A549 (cell line): ENCODE results near the gene ZNF793. TPM values are rescaled to one million over a fixed set of nuclear protein-coding genes. Genes with fewer than 3 reads are reported as not detected.
A peak's percentile ranks its signal among the peaks of the same experiment; 100 is the strongest.

Experiments used
- ATAC-seq, 2 experiments: fragments of 200-7000 bp in 1 of 2; fragments of >200 bp in 1 of 2; cut with Nextera tagmentation in 1 of 2; cut with Tn5 transposase in 1 of 2; 3 replicates each; pipeline versions ENCODE4 v1.8.0 to v1.9.1; 2018 to 2020; ENCODE audit warnings: mild to moderate bottlenecking in 1 of 2, moderate library complexity in 1 of 2
- CTCF ChIA-PET: fragments of 300-600 bp; sonication (Branson Sonifier 250); formaldehyde crosslinking; extraction: SDS; loops from one replicate; lab custom pipeline; 2021; ENCODE audit warnings: antibody characterized with exemption, inconsistent platforms; lab: Yijun Ruan, JAX
- POLR2A ChIA-PET: fragments of 350-600 bp; formaldehyde crosslinking; extraction: SDS; loops from one replicate; lab custom pipeline; 2021; ENCODE audit warnings: antibody characterized with exemption, inconsistent platforms; lab: Yijun Ruan, JAX
- DNase-seq, 2 experiments: peaks; one replicate each; pipeline versions ENCODE4 v3.0.0 to v3.0.0-alpha.2; 2011 to 2016; ENCODE audit warnings: low read depth in 1 of 2, low spot score in 1 of 2
- FAIRE-seq: peaks from 2 replicates; lab custom pipeline; 2011; peaks lifted over from hg19 to GRCh38; lab: Jason Lieb, UNC
- H3K27ac ChIP-seq, 2 experiments: fragments of >200 bp; sonication (Bioruptor Twin); formaldehyde crosslinking; 3 replicates each; pipeline ENCODE4 v1.5.1; 2016 to 2017
- H3K4me1 ChIP-seq: fragments of >200 bp; sonication (Bioruptor Twin); formaldehyde crosslinking; 3 replicates; pipeline ENCODE4 v1.6.1; 2016
- H3K4me2 ChIP-seq: fragments of >200 bp; sonication (Bioruptor Twin); formaldehyde crosslinking; 3 replicates; pipeline ENCODE4 v1.6.1; 2016
- H3K4me3 ChIP-seq: fragments of >200 bp; sonication (Bioruptor Twin); formaldehyde crosslinking; 3 replicates; pipeline ENCODE4 v1.5.1; 2016
- H3K9me3 ChIP-seq: fragments of >200 bp; sonication (Bioruptor Twin); formaldehyde crosslinking; 3 replicates; pipeline ENCODE4 v1.6.1; 2016
- CBX8 ChIP-seq: fragments of 200-600 bp; sonication (generic); IDR thresholded peaks from 2 replicates; pipeline ENCODE4 v1.6.1; 2016
- CHD2 ChIP-seq: fragments of 150-350 bp; IDR thresholded peaks from 2 replicates; pipeline ENCODE4 v1.6.1; 2014; ENCODE audit warnings: low read length; ENCODE audit not compliant: partially characterized antibody
- EHMT2 ChIP-seq: fragments of 200-600 bp; sonication (generic); IDR thresholded peaks from 2 replicates; pipeline ENCODE4 v1.6.1; 2016; ENCODE audit warnings: antibody characterized with exemption, low read depth, mild to moderate bottlenecking, moderate library complexity
- FOSB ChIP-seq: fragments of 250-450 bp; sonication (Bioruptor Pico); IDR thresholded peaks from 2 replicates; pipeline ENCODE4 v1.5.0; 2020; ENCODE audit warnings: mild to moderate bottlenecking, moderate library complexity
- FOXS1 ChIP-seq: fragments of 250-450 bp; sonication (Bioruptor Pico); IDR thresholded peaks from 2 replicates; pipeline ENCODE4 v1.5.0; 2020; ENCODE audit warnings: mild to moderate bottlenecking, moderate library complexity
- GATA3 ChIP-seq: IDR thresholded peaks from 2 replicates; pipeline ENCODE4 v1.6.1; 2012; ENCODE audit warnings: borderline replicate concordance
- HDAC2 ChIP-seq: fragments of 200-600 bp; sonication (generic); IDR thresholded peaks from 2 replicates; pipeline ENCODE4 v1.6.1; 2016
- HEYL ChIP-seq: fragments of 250-450 bp; sonication (Bioruptor Pico); IDR thresholded peaks from 2 replicates; pipeline ENCODE4 v1.8.0; 2021; ENCODE audit warnings: mild to moderate bottlenecking, moderate library complexity
- HOXA7 ChIP-seq: fragments of 250-450 bp; sonication (Bioruptor Pico); IDR thresholded peaks from 2 replicates; pipeline ENCODE4 v1.5.0; 2020; ENCODE audit warnings: mild to moderate bottlenecking, moderate library complexity
- HOXB13 ChIP-seq: fragments of 250-450 bp; sonication (Bioruptor Pico); IDR thresholded peaks from 2 replicates; pipeline ENCODE4 v1.5.0; 2020; ENCODE audit warnings: low read depth, mild to moderate bottlenecking, moderate library complexity
- HOXB5 ChIP-seq: fragments of 250-450 bp; sonication (Bioruptor Pico); IDR thresholded peaks from 2 replicates; pipeline ENCODE4 v1.5.0; 2020; ENCODE audit warnings: mild to moderate bottlenecking, moderate library complexity
- MAZ ChIP-seq: fragments of 150-350 bp; IDR thresholded peaks from 2 replicates; pipeline ENCODE4 v1.6.1; 2014; ENCODE audit warnings: antibody characterized with exemption, low read depth, low read length, borderline replicate concordance
- MYC ChIP-seq: IDR thresholded peaks from 2 replicates; pipeline ENCODE4 v1.6.1; 2012; ENCODE audit warnings: mild to moderate bottlenecking, inconsistent platforms, low read length, improper control_type of control experiment, borderline replicate concordance
- NPAS2 ChIP-seq: fragments of 250-450 bp; sonication (Bioruptor Pico); IDR thresholded peaks from 2 replicates; pipeline ENCODE4 v1.8.0; 2022; ENCODE audit warnings: mild to moderate bottlenecking, moderate library complexity, borderline replicate concordance
- POLR2A ChIP-seq: IDR thresholded peaks from 2 replicates; pipeline ENCODE4 v1.6.1; 2012; ENCODE audit warnings: mild to moderate bottlenecking, low read length
- RAD21 ChIP-seq, 2 experiments: fragments of >200 bp in 1 of 2; sonication (Bioruptor Twin) in 1 of 2; formaldehyde crosslinking in 1 of 2; IDR thresholded peaks in 1 of 2; conservative IDR thresholded peaks in 1 of 2; 2 replicates in 1 of 2; 3 replicates in 1 of 2; pipeline ENCODE4 v1.6.1; 2012 to 2018; ENCODE audit warnings: inconsistent platforms in 1 of 2
- RARB ChIP-seq: fragments of 250-450 bp; sonication (Bioruptor Pico); IDR thresholded peaks from 2 replicates; pipeline ENCODE4 v1.8.0; 2021; ENCODE audit warnings: mild to moderate bottlenecking, moderate library complexity
- RCOR1 ChIP-seq: fragments of 150-350 bp; IDR thresholded peaks from 2 replicates; pipeline ENCODE4 v1.6.1; 2014; ENCODE audit warnings: antibody characterized with exemption, low read length, low read depth
- RFX5 ChIP-seq: fragments of 450-650 bp; IDR thresholded peaks from 2 replicates; pipeline ENCODE4 v1.7.1; 2014; ENCODE audit warnings: antibody characterized with exemption, mild to moderate bottlenecking, moderate library complexity
- SREBF2 ChIP-seq: fragments of 450-650 bp; IDR thresholded peaks from 2 replicates; pipeline ENCODE4 v1.6.1; 2014; ENCODE audit warnings: mild to moderate bottlenecking, moderate library complexity
- TFCP2L1 ChIP-seq: fragments of 250-450 bp; sonication (Bioruptor Pico); IDR thresholded peaks from 2 replicates; pipeline ENCODE4 v1.5.0; 2021; ENCODE audit warnings: mild to moderate bottlenecking
- TP53 ChIP-seq: fragments of 250-450 bp; sonication (Bioruptor Pico); IDR thresholded peaks from 2 replicates; pipeline ENCODE4 v1.5.0; 2021; ENCODE audit warnings: mild to moderate bottlenecking, moderate library complexity
- ZFP36 ChIP-seq: fragments of 450-650 bp; IDR thresholded peaks from 2 replicates; pipeline ENCODE4 v1.6.1; 2014; ENCODE audit warnings: borderline replicate concordance; ENCODE audit not compliant: partially characterized antibody
- WGBS: methylation state at CpG from one replicate; pipeline ENCODE4 v1.1.6; 2017; ENCODE audit errors: missing lambda C conversion rate; 5-methylcytosine and 5-hydroxymethylcytosine counted together
- polyA plus RNA-seq, 4 experiments: library from polyadenylated mRNA; depleted of rRNA in 3 of 4; stranded (reverse); fragments of >200 nt; fragmentation: RNase III in 1 of 4; extraction: RNeasy Plus Mini Kit Qiagen cat#74134 plus additional on column Dnase treatment in 1 of 4; gene quantifications; 2 replicates in 3 of 4; 3 replicates in 1 of 4; pipeline ENCODE4 v1.2.3, GENCODE V29; 2011 to 2017
- TF ChIP-seq, protein P1 (sequence below): fragments of 250-450 bp; sonication (Bioruptor Pico); IDR thresholded peaks from 2 replicates; pipeline ENCODE4 v1.5.0; 2021; ENCODE audit warnings: mild to moderate bottlenecking, moderate library complexity, borderline replicate concordance
- TF ChIP-seq, protein P2 (sequence below): fragments of 150-350 bp; IDR thresholded peaks from 2 replicates; pipeline ENCODE4 v1.6.1; 2014; ENCODE audit warnings: low read depth, mild to moderate bottlenecking, low read length
- TF ChIP-seq, protein P3 (sequence below): IDR thresholded peaks from 2 replicates; pipeline ENCODE4 v1.6.1; 2012
- TF ChIP-seq, protein P4 (sequence below): IDR thresholded peaks from 2 replicates; pipeline ENCODE4 v1.6.1; 2012
- TF ChIP-seq, protein P5 (sequence below): fragments of 200-600 bp; sonication (generic); IDR thresholded peaks from 2 replicates; pipeline ENCODE4 v1.6.1; 2016; ENCODE audit warnings: antibody characterized with exemption, mild to moderate bottlenecking, moderate library complexity

Gene ZNF793
- polyA plus RNA-seq, 2 of the 4 experiments (the other 2 are of a cell fraction): 0.12 to 0.17 TPM

DNA sequence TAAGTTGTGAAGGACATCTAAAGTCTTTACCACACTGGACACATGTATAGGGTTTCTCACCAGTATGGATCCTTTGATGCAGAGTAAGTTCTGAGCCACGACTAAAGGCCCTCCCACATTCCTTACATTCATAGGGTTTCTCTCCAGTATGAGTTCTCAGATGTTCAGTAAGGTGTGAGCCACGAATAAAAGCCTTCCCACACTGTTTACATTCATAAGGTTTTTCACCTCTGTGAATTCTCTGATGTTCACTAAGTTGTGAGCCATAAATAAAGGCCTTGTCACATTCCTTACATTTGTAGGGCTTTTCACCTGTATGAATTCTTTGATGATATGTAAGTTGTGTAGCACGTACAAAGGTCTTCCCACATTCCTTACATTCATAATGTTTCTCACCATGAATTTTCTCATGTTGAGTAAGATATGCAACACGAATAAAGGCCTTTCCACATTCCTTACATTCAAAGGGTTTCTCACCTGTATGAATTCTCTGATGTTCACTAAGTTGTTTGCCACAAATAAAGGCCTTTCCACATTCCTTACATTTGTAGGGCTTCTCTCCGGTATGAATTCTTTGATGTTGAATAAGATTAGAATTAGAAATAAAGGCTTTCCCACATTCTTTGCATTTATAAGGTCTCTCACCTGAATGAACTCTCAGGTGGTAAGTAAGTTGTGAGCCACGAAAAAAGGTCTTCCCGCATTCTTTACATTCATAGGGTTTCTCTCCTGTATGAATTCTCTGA lies 58.1 kb downstream of the ZNF793 start:
- Histone ChIP-seq H3K4me3 (no peak overlapping the region), H3K4me2 (no peak overlapping the region), H3K27ac (no peak overlapping the region), H3K9me3 (peaks cover 100% of the 10 kb centered on the region)
- ATAC-seq: no peak
- CTCF ChIA-PET: no interaction called here
- FAIRE-seq: peak; percentile 93
- POLR2A ChIA-PET: no interaction called here
- TF ChIP-seq GATA3: peak; percentile 60; the same call in 1 of the 2 replicates
- no peak for TF ChIP-seq CBX8
- TF ChIP-seq, all 56 proteins: peak for 1
- 18% methylated on average over 7 of the region's 7 CpGs for WGBS
- no peaks in the 10 kb centered on the region for H3K4me1 ChIP-seq
- DNase-seq: no peak

DNA sequence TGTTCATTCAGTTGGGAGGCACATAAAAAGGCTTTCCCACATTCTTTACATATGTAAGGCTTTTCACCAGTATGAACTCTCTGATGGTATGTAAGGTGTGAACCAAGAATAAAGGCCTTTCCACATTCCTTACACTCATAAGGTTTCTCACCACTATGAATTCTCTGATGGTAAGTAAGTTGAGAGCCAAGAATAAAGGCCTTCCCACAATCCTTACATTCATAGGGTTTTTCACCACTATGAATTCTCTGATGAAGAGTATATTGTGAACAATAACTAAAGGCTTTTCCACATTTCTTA lies 58.6 kb downstream of the ZNF793 start:
- DNase-seq: no peak
- CTCF ChIA-PET: no interaction called here

DNA sequence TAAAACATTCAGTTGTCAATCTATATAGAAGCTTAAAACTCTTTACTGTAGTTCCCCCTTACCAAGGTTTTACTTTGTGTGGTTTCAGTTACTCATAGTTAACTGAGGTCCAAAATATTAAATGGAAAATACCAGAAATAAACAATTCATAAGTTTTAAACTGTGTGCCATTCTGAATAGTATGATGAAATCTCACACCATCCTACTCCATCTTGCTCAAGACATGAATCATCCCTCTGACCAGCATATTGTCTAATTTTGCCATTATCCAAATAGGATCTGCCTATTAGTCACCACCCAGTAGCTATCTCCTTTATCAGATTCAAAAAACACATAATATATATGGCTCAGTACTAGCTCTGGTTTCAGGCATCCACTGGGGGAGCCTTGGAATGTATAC lies 65.5 kb downstream of the ZNF793 start:
- POLR2A ChIA-PET: no interaction called here
- Histone ChIP-seq H3K4me3 (no peak overlapping the region), H3K9me3 (peaks cover 49% of the 10 kb centered on the region), H3K4me1 (no peaks in the 10 kb centered on the region), H3K27ac (no peak overlapping the region), H3K4me2 (no peak overlapping the region)
- FAIRE-seq (peak; percentile 87), DNase-seq (no peak), ATAC-seq (no peak)
- CTCF ChIA-PET: interaction anchor here (0.6 kb wide), 1 partner anchor 153 kb away, joined by 3 read pairs; no protein-coding TSS in a partner anchor
- TF ChIP-seq NPAS2 (CRISPR knock-in tag): no peak
- TF ChIP-seq HDAC2: no peak
- TF ChIP-seq, protein P1, sequence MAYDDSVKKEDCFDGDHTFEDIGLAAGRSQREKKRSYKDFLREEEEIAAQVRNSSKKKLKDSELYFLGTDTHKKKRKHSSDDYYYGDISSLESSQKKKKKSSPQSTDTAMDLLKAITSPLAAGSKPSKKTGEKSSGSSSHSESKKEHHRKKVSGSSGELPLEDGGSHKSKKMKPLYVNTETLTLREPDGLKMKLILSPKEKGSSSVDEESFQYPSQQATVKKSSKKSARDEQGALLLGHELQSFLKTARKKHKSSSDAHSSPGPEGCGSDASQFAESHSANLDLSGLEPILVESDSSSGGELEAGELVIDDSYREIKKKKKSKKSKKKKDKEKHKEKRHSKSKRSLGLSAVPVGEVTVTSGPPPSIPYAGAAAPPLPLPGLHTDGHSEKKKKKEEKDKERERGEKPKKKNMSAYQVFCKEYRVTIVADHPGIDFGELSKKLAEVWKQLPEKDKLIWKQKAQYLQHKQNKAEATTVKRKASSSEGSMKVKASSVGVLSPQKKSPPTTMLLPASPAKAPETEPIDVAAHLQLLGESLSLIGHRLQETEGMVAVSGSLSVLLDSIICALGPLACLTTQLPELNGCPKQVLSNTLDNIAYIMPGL: no peak
- TF ChIP-seq HOXB5: no peak
- TF ChIP-seq, protein P2, sequence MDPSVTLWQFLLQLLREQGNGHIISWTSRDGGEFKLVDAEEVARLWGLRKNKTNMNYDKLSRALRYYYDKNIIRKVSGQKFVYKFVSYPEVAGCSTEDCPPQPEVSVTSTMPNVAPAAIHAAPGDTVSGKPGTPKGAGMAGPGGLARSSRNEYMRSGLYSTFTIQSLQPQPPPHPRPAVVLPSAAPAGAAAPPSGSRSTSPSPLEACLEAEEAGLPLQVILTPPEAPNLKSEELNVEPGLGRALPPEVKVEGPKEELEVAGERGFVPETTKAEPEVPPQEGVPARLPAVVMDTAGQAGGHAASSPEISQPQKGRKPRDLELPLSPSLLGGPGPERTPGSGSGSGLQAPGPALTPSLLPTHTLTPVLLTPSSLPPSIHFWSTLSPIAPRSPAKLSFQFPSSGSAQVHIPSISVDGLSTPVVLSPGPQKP: no peak
- TF ChIP-seq ZFP36: no peak
- no peak for TF ChIP-seq CHD2
- TF ChIP-seq HOXA7 (CRISPR knock-in tag): no peak
- no peak for TF ChIP-seq SREBF2
- TF ChIP-seq MAZ: no peak
- TF ChIP-seq RFX5: no peak
- no peak for TF ChIP-seq TP53 (CRISPR knock-in tag)
- TF ChIP-seq FOSB: no peak

More for the DNA sequence above, 58.6 kb downstream of the ZNF793 start:
- Histone ChIP-seq H3K4me2 (no peak overlapping the region), H3K9me3 (peaks cover 100% of the 10 kb centered on the region), H3K4me1 (no peaks in the 10 kb centered on the region), H3K4me3 (no peak overlapping the region), H3K27ac (no peak overlapping the region)
- TF ChIP-seq HOXB13 (CRISPR knock-in tag) (no peak), FOXS1 (CRISPR knock-in tag) (no peak), RAD21 (conservative IDR thresholded peaks at IDR 0.05 in 1 of 2, IDR thresholded peaks at IDR 0.05 in 1 of 2) (no peak), HOXB5 (no peak), MYC (no peak), RCOR1 (no peak), POLR2A (no peak), TFCP2L1 (CRISPR knock-in tag) (no peak), MAZ (no peak), RFX5 (no peak), HEYL (no peak), GATA3 (no peak), CBX8 (no peak), RARB (CRISPR knock-in tag) (no peak), EHMT2 (no peak), NPAS2 (CRISPR knock-in tag) (no peak), CHD2 (no peak)
- TF ChIP-seq, protein P3, sequence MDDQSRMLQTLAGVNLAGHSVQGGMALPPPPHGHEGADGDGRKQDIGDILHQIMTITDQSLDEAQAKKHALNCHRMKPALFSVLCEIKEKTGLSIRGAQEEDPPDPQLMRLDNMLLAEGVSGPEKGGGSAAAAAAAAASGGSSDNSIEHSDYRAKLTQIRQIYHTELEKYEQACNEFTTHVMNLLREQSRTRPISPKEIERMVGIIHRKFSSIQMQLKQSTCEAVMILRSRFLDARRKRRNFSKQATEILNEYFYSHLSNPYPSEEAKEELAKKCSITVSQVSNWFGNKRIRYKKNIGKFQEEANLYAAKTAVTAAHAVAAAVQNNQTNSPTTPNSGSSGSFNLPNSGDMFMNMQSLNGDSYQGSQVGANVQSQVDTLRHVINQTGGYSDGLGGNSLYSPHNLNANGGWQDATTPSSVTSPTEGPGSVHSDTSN: no peak
- TF ChIP-seq, protein P4, sequence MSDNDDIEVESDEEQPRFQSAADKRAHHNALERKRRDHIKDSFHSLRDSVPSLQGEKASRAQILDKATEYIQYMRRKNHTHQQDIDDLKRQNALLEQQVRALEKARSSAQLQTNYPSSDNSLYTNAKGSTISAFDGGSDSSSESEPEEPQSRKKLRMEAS: no peak
- TF ChIP-seq, protein P5, sequence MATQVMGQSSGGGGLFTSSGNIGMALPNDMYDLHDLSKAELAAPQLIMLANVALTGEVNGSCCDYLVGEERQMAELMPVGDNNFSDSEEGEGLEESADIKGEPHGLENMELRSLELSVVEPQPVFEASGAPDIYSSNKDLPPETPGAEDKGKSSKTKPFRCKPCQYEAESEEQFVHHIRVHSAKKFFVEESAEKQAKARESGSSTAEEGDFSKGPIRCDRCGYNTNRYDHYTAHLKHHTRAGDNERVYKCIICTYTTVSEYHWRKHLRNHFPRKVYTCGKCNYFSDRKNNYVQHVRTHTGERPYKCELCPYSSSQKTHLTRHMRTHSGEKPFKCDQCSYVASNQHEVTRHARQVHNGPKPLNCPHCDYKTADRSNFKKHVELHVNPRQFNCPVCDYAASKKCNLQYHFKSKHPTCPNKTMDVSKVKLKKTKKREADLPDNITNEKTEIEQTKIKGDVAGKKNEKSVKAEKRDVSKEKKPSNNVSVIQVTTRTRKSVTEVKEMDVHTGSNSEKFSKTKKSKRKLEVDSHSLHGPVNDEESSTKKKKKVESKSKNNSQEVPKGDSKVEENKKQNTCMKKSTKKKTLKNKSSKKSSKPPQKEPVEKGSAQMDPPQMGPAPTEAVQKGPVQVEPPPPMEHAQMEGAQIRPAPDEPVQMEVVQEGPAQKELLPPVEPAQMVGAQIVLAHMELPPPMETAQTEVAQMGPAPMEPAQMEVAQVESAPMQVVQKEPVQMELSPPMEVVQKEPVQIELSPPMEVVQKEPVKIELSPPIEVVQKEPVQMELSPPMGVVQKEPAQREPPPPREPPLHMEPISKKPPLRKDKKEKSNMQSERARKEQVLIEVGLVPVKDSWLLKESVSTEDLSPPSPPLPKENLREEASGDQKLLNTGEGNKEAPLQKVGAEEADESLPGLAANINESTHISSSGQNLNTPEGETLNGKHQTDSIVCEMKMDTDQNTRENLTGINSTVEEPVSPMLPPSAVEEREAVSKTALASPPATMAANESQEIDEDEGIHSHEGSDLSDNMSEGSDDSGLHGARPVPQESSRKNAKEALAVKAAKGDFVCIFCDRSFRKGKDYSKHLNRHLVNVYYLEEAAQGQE: no peak
- peak; percentile 90 for FAIRE-seq
- POLR2A ChIA-PET: no interaction called here
- no peak for ATAC-seq
